Left cardiac atrium (tissue), 4 donors: Measurements from ENCODE around the gene BAHCC1. TPM values are rescaled to one million over a fixed set of nuclear protein-coding genes. Genes with fewer than 3 reads are reported as not detected.

Source experiments
- ATAC-seq, 2 donors: fragments of 200-7000 bp; cut with Tn5 transposase; one replicate each; pipeline ENCODE4 v1.9.1; 2020; ENCODE audit warnings: mild to moderate bottlenecking in 2 of 2, moderate library complexity in 2 of 2
- DNase-seq: peaks from one replicate; pipeline ENCODE4 v3.0.0-alpha.2; 2020
- intact Hi-C, 2 donors: fragments of 100-400 bp; cut with DNase I; formaldehyde crosslinking; loops; one replicate each; pipeline versions ENCODE4 v1.14.1 to v1.15.1; 2022 to 2023
- total RNA-seq, 2 donors: library from RNA; stranded (reverse); fragmentation: NEBNext Ultra II Directional; extraction: Animal tissue kit (Norgen Biotek cat#: 25700); gene quantifications; one replicate each; pipeline ENCODE4 v1.2.1, GENCODE V29; 2021
- donor health status: DM: no; HTN: yes; CAD: no.
- donor health status: DM: no; HTN: yes; CAD: no; lungs with severe emphysema.
- donor health status: DM: yes; HTN: yes; CAD: no.
- donor health status: Dilated cardiomyopathy.

The BAHCC1 gene
- total RNA-seq, 2 donors from 2014 or later: 8.3 to 9.9 TPM

GRCh38 chr17:81429821-81430551 lies 34.7 kb downstream of the BAHCC1 start:
- ATAC-seq: peak; percentile 26 to 38
- DNase-seq: peak; percentile 67
- intact Hi-C loops: no loop called here

- no peak for ATAC-seq
- DNase-seq: no peak
- intact Hi-C loops: no loop called here
Observed at GRCh38 chr17:81431545-81432482, 36.6 kb downstream of the BAHCC1 start.

- intact Hi-C loops: no loop called here
Observed at GRCh38 chr17:81432941-81433340, 37.7 kb downstream of the BAHCC1 start.

GRCh38 chr17:81433656-81434055 lies 38.4 kb downstream of the BAHCC1 start:
- no peak for ATAC-seq
- no peak for DNase-seq
- intact Hi-C loops: no loop called here

More at GRCh38 chr17:81432941-81433340, 37.7 kb downstream of the BAHCC1 start:
- ATAC-seq (no peak), DNase-seq (no peak)

- intact Hi-C loops: no loop called here
- ATAC-seq: peak; percentile 14 to 34
- peak; percentile 67 for DNase-seq
Observed at GRCh38 chr17:81434072-81434471, 38.8 kb downstream of the BAHCC1 start.

GRCh38 chr17:81434681-81435417 lies 39.6 kb downstream of the BAHCC1 start:
- no peak for ATAC-seq
- DNase-seq: no peak
- intact Hi-C loops: no loop called here

GRCh38 chr17:81435652-81436293 lies 40.5 kb downstream of the BAHCC1 start:
- peak in 1 of 2 donors; percentile 7 for ATAC-seq
- no peak for DNase-seq
- intact Hi-C loops: no loop called here

GRCh38 chr17:81436294-81436849 lies 41.1 kb downstream of the BAHCC1 start:
- intact Hi-C loops: no loop called here
- no peak for DNase-seq
- ATAC-seq: peak; percentile 62 to 72

GRCh38 chr17:81437191-81437651 lies 42.0 kb downstream of the BAHCC1 start:
- no peak for ATAC-seq
- intact Hi-C loops: no loop called here
- no peak for DNase-seq

- ATAC-seq: no peak
- intact Hi-C loops: no loop called here
- no peak for DNase-seq
Observed at GRCh38 chr17:81438007-81438659, 42.9 kb downstream of the BAHCC1 start.

GRCh38 chr17:81438688-81439087 lies 43.4 kb downstream of the BAHCC1 start:
- ATAC-seq (no peak), DNase-seq (no peak)
- intact Hi-C loops: no loop called here

GRCh38 chr17:81440051-81440471 lies 44.8 kb downstream of the BAHCC1 start:
- ATAC-seq (no peak), DNase-seq (no peak)
- intact Hi-C loops: no loop called here

GRCh38 chr17:81440511-81441244 lies 45.4 kb downstream of the BAHCC1 start:
- ATAC-seq (no peak), DNase-seq (no peak)
- intact Hi-C loops: no loop called here

GRCh38 chr17:81442791-81443190 lies 47.5 kb downstream of the BAHCC1 start:
- no peak for ATAC-seq
- intact Hi-C loops: no loop called here
- no peak for DNase-seq

GRCh38 chr17:81443269-81443668 lies 48.0 kb downstream of the BAHCC1 start:
- ATAC-seq: no peak
- DNase-seq: no peak
- intact Hi-C loops: no loop called here

GRCh38 chr17:81444610-81445339 lies 49.5 kb downstream of the BAHCC1 start:
- DNase-seq: no peak
- no peak for ATAC-seq
- intact Hi-C loops: no loop called here
